ENCODE results near the gene CCDC69. TPM values are rescaled to one million over a fixed set of nuclear protein-coding genes. Genes with fewer than 3 reads are reported as not detected.

Gene CCDC69
- total and polyA plus RNA-seq, 8 donors: 6.8 to 66.4 (median 9.8) TPM

DNA sequence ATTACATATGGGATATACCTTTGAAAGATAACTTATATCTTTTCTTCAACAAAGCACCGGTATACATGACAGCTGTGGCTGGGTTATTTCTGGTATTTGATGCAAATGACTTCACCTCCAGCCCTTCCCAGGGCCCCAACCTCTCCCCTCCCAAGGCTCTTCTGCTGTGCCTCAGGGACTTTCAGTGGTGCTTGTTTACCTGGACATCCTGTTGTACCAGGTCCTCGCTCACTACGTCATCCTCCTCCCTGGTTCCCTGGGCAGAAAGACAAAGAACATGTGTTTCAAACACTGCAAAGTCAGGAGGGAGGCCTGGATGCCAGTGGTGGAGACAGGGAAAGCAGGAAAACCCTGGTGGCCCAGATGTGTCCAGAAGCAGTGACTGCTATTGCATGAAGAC, 89.7 kb downstream of the CCDC69 start:
- peaks cover 0 to 99% of the 10 kb centered on the region in 2 donors for H3K36me3 ChIP-seq
- no peak overlapping the region for H3K4me3 ChIP-seq
- DNase-seq (no peak), ATAC-seq (no peak)
- peak overlapping the region in 1 of 2 donors; percentile 29 for H3K27ac ChIP-seq
- H3K4me1 ChIP-seq: peaks cover 0 to 32% of the 10 kb centered on the region in 2 donors
- intact Hi-C loops (cut with DNase I): no loop called here
- no peaks in the 10 kb centered on the region for H3K27me3 ChIP-seq
- TF ChIP-seq CTCF (IDR thresholded peaks at IDR 0.05): no peak
- H3K9me3 ChIP-seq: no peaks in the 10 kb centered on the region

GRCh38 chr5:151132963-151133362, 90.9 kb downstream of the CCDC69 start:
- Histone ChIP-seq H3K27ac (peak overlapping the region in 1 of 2 donors; percentile 29), H3K4me3 (no peak overlapping the region), H3K36me3 (peaks cover 0 to 99% of the 10 kb centered on the region in 2 donors), H3K9me3 (no peaks in the 10 kb centered on the region), H3K4me1 (peaks cover 0 to 32% of the 10 kb centered on the region in 2 donors), H3K27me3 (no peaks in the 10 kb centered on the region)
- DNase-seq (no peak), ATAC-seq (peak; percentile 55)
- intact Hi-C loops (cut with DNase I): no loop called here
- TF ChIP-seq CTCF (IDR thresholded peaks at IDR 0.05): no peak

Other genes with a start within 250 kb of the CCDC69 start
- gene GPX3, start 203.5 kb downstream of the CCDC69 start, total RNA-seq: 100 to 1,000 TPM; 391 to 424 TPM
- 100 to 1,000 TPM in 1 of 6 donors, 10 to 100 TPM in 5; 49.0 to 149 (median 56.7) TPM for gene GPX3, start 203.5 kb downstream of the CCDC69 start, polyA plus RNA-seq (ENCODE audit: insufficient read length in 6 of 6)
- 100 to 1,000 TPM; 111 to 133 TPM for gene TNIP1, start 143.1 kb downstream of the CCDC69 start, total RNA-seq
- 10 to 100 TPM; 82.3 to 94.4 (median 83.6) TPM for gene TNIP1, start 143.1 kb downstream of the CCDC69 start, polyA plus RNA-seq (ENCODE audit: insufficient read length in 6 of 6)
- gene ANXA6, start 66.3 kb downstream of the CCDC69 start, total RNA-seq: 100 to 1,000 TPM; 188 to 198 TPM
- gene ANXA6, start 66.3 kb downstream of the CCDC69 start, polyA plus RNA-seq (ENCODE audit: insufficient read length in 6 of 6): 100 to 1,000 TPM; 262 to 303 (median 300) TPM
- gene GM2A, start 29.1 kb upstream of the CCDC69 start, total RNA-seq: 10 to 100 TPM; 66.1 to 70.0 TPM
- 10 to 100 TPM; 28.3 to 37.5 (median 35.6) TPM for gene GM2A, start 29.1 kb upstream of the CCDC69 start, polyA plus RNA-seq (ENCODE audit: insufficient read length in 6 of 6)
- gene SLC36A3, start 79.7 kb upstream of the CCDC69 start, total RNA-seq: not detected
- gene SLC36A3, start 79.7 kb upstream of the CCDC69 start, polyA plus RNA-seq (ENCODE audit: insufficient read length in 6 of 6): not detected
- not detected for gene SLC36A2, start 123.5 kb upstream of the CCDC69 start, total RNA-seq
- under 1 TPM in 5 of 6 donors, not detected in 1; 0.08 to 0.18 (median 0.11) TPM for gene SLC36A2, start 123.5 kb upstream of the CCDC69 start, polyA plus RNA-seq (ENCODE audit: insufficient read length in 6 of 6)
- gene SLC36A1, start 223.5 kb upstream of the CCDC69 start, total RNA-seq: 10 to 100 TPM; 17.4 to 34.5 TPM
- gene SLC36A1, start 223.5 kb upstream of the CCDC69 start, polyA plus RNA-seq (ENCODE audit: insufficient read length in 6 of 6): 1 to 10 TPM; 4.0 to 6.2 (median 5.0) TPM

All from left lung (tissue), 10 donors.